ENCODE measurements around the gene NCOA7. TPM values are rescaled to one million over a fixed set of nuclear protein-coding genes. Genes with fewer than 3 reads are reported as not detected.

NCOA7 gene
- total RNA-seq, 4 donors from 2014 or later: 16.7 to 28.3 (median 21.2) TPM

DNA sequence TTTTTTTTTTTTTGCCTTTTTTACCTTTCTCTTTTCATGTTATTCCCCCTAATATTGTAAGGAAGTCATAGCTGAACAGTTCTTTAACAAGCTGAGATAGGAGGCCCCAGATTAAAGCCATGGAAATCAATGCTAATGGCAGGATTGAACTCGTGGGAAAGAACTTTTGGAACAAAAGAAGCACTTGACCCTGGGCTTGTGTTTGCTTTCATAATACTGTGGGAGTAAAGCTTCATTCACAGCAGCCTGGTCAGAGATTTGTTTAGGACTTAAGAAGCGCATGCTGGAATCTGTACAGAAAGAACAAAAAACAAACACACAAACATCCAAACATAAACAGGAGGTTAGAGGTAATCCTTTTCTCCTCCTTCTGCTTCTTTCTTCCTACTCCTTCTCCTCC, 36.2 kb upstream of the NCOA7 start:
- WGBS, 2 donors (ENCODE audit: low coverage in 1 of 2): 17 to 38% methylated on average over 1 to 2 of the region's 2 CpGs

DNA sequence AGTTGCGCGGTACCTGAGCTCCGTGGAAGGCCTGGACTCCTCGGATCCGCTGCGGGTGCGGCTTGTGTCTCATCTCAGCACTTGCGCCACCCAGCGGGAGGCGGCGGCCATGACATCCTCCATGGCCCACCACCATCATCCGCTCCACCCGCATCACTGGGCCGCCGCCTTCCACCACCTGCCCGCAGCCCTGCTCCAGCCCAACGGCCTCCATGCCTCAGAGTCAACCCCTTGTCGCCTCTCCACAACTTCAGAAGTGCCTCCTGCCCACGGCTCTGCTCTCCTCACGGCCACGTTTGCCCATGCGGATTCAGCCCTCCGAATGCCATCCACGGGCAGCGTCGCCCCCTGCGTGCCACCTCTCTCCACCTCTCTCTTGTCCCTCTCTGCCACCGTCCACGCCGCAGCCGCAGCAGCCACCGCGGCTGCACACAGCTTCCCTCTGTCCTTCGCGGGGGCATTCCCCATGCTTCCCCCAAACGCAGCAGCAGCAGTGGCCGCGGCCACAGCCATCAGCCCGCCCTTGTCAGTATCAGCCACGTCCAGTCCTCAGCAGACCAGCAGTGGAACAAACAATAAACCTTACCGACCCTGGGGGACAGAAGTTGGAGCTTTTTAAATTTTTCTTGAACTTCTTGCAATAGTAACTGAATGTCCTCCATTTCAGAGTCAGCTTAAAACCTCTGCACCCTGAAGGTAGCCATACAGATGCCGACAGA, 31.4 kb upstream of the NCOA7 start:
- in situ Hi-C loops (cut with MboI; ENCODE audit: low pct_ligation_motif_present in 1 of 4, low pct_unique_long_range_greater_than_20kb in 1 of 4, low sequenced_read_pairs in 3 of 4): loop anchor here in 3 of 4 donors (25.0 kb wide), 2 partner anchors 572 to 597 kb away; partner anchors contain the start of gene TPD52L1 (in 2 of the 3)
- 84 to 89% methylated on average over 16 to 42 of the region's 42 CpGs for WGBS, 2 donors (ENCODE audit: low coverage in 1 of 2)
- Histone ChIP-seq H3K4me3 (no peak overlapping the region), H3K27ac (no peak overlapping the region), H3K36me3 (no peaks in the 10 kb centered on the region), H3K9me3 (no peaks in the 10 kb centered on the region), H3K27me3 (peaks cover 82% of the 10 kb centered on the region), H3K4me1 (no peaks in the 10 kb centered on the region)
- no peak for DNase-seq
- TF ChIP-seq, protein P1, sequence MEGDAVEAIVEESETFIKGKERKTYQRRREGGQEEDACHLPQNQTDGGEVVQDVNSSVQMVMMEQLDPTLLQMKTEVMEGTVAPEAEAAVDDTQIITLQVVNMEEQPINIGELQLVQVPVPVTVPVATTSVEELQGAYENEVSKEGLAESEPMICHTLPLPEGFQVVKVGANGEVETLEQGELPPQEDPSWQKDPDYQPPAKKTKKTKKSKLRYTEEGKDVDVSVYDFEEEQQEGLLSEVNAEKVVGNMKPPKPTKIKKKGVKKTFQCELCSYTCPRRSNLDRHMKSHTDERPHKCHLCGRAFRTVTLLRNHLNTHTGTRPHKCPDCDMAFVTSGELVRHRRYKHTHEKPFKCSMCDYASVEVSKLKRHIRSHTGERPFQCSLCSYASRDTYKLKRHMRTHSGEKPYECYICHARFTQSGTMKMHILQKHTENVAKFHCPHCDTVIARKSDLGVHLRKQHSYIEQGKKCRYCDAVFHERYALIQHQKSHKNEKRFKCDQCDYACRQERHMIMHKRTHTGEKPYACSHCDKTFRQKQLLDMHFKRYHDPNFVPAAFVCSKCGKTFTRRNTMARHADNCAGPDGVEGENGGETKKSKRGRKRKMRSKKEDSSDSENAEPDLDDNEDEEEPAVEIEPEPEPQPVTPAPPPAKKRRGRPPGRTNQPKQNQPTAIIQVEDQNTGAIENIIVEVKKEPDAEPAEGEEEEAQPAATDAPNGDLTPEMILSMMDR (IDR thresholded peaks at IDR 0.05): peak in 1 of 5 experiments; percentile 22
- no peak for TF ChIP-seq EP300 (IDR thresholded peaks at IDR 0.05; ENCODE audit: low read depth)
- intact Hi-C loops (cut with DNase I; ENCODE audit: low total_unique reads): no loop called here

More for the DNA sequence above, 36.2 kb upstream of the NCOA7 start:
- no peak for DNase-seq
- in situ Hi-C loops (cut with MboI; ENCODE audit: low pct_ligation_motif_present in 1 of 4, low pct_unique_long_range_greater_than_20kb in 1 of 4, low sequenced_read_pairs in 3 of 4): loop anchor here in 3 of 4 donors (25.0 kb wide), 2 partner anchors 567 to 592 kb away; partner anchors contain the start of gene TPD52L1 (in 2 of the 3)
- no peak for TF ChIP-seq POLR2AphosphoS5 (IDR thresholded peaks at IDR 0.05)
- TF ChIP-seq POLR2A (IDR thresholded peaks at IDR 0.05): no peak
- no peak overlapping the region for H3K4me3 ChIP-seq
- intact Hi-C loops (cut with DNase I; ENCODE audit: low total_unique reads): no loop called here
- H3K36me3 ChIP-seq: no peaks in the 10 kb centered on the region
- peaks cover 3 to 18% (median 7%) of the 10 kb centered on the region in 4 donors for H3K4me1 ChIP-seq
- H3K27ac ChIP-seq: no peak overlapping the region
- peaks cover 89% of the 10 kb centered on the region for H3K27me3 ChIP-seq
- H3K9me3 ChIP-seq: no peaks in the 10 kb centered on the region

DNA sequence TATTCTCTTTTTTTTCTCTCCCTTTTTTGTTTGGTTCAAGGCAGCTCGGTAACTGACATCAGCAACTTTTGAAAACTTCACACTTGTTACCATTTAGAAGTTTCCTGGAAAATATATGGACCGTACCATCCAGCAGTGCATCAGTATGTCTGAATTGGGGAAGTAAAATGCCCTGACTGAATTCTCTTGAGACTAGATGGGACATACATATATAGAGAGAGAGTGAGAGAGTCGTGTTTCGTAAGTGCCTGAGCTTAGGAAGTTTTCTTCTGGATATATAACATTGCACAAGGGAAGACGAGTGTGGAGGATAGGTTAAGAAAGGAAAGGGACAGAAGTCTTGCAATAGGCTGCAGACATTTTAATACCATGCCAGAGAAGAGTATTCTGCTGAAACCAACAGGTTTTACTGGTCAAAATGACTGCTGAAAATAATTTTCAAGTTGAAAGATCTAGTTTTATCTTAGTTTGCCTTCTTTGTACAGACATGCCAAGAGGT, 30.8 kb upstream of the NCOA7 start:
- no peak overlapping the region for H3K4me3 ChIP-seq
- H3K27me3 ChIP-seq: peaks cover 77% of the 10 kb centered on the region
- intact Hi-C loops (cut with DNase I; ENCODE audit: low total_unique reads) (no loop called here), in situ Hi-C loops (cut with MboI; ENCODE audit: low pct_ligation_motif_present in 1 of 4, low pct_unique_long_range_greater_than_20kb in 1 of 4, low sequenced_read_pairs in 3 of 4) (loop anchor here (5.0 to 25.0 kb wide), 4 partner anchors 448 to 605 kb away; partner anchors contain the start of gene TPD52L1 (in 3 of the 4))
- no peak overlapping the region for H3K27ac ChIP-seq
- DNase-seq: no peak
- no peaks in the 10 kb centered on the region for H3K36me3 ChIP-seq
- no peak for TF ChIP-seq EP300 (IDR thresholded peaks at IDR 0.05; ENCODE audit: low read depth)
- no peak for TF ChIP-seq POLR2A (IDR thresholded peaks at IDR 0.05)
- no peaks in the 10 kb centered on the region for H3K9me3 ChIP-seq
- WGBS, 2 donors (ENCODE audit: low coverage in 1 of 2): 44 to 64% methylated on average over 3 to 5 of the region's 5 CpGs
- H3K4me1 ChIP-seq: no peaks in the 10 kb centered on the region

DNA sequence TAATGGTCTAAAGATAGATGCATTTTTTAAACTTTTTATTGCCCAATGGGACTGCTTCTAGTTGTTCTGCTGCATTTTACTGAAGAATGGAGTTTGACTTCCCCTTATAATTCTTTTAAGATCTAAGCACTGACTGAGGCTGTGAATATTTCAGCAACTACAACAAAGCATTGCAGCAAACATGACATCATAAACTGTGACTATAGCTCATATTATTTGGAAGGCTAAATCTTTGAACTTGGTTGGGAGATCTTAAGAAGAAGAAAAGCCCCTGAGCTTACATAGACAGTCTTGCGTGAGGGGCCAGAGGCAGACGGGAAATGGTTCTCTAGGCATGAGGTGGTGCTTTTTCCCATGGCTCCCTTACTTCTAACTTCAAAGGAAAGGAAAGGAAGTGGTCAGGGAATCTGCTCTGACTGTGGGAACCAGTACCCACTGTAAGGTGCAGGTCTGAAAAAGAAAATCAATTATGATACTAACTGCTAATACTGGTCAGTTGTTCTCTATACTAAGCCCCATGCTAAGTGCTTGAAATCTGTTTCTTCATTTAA, 26.6 kb upstream of the NCOA7 start:
- Histone ChIP-seq H3K4me1 (no peaks in the 10 kb centered on the region), H3K27me3 (peaks cover 62% of the 10 kb centered on the region), H3K36me3 (no peaks in the 10 kb centered on the region), H3K4me3 (no peak overlapping the region), H3K27ac (no peak overlapping the region), H3K9me3 (no peaks in the 10 kb centered on the region)
- TF ChIP-seq POLR2A (IDR thresholded peaks at IDR 0.05): no peak
- no peak for TF ChIP-seq POLR2AphosphoS5 (IDR thresholded peaks at IDR 0.05)
- no peak for TF ChIP-seq EP300 (IDR thresholded peaks at IDR 0.05; ENCODE audit: low read depth)
- TF ChIP-seq, protein P1 (IDR thresholded peaks at IDR 0.05): no peak
- in situ Hi-C loops (cut with MboI; ENCODE audit: low pct_ligation_motif_present in 1 of 4, low pct_unique_long_range_greater_than_20kb in 1 of 4, low sequenced_read_pairs in 3 of 4) (loop anchor here (5.0 to 25.0 kb wide), 4 partner anchors 452 to 609 kb away; partner anchors contain the start of gene TPD52L1 (in 3 of the 4)), intact Hi-C loops (cut with DNase I; ENCODE audit: low total_unique reads) (no loop called here)
- WGBS, 2 donors (ENCODE audit: low coverage in 1 of 2): 87 to 89% methylated on average over 2 of the region's 2 CpGs
- no peak for DNase-seq

DNA sequence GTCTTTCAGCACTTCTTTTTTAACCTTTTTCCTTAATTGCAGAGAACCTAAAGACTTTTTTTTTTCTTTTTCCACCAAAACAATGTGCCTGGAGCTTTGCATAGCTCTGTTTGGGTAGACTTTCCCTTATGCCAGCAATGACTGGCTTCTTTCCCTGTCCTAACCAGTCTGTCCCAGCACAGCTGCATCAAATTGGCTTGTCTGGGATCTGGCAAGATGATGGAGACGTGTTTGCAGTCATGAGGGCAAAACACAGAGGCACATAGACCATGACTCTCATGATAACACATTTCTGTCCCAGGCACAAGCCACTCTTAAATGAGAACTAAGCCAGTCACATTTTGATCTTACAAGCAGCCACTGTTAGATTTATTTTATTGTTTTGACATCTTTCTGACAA, 24.8 kb upstream of the NCOA7 start:
- H3K9me3 ChIP-seq: no peaks in the 10 kb centered on the region
- DNase-seq: no peak
- no peak for TF ChIP-seq EP300 (IDR thresholded peaks at IDR 0.05; ENCODE audit: low read depth)
- no peak for TF ChIP-seq POLR2AphosphoS5 (IDR thresholded peaks at IDR 0.05)
- TF ChIP-seq POLR2A (IDR thresholded peaks at IDR 0.05): no peak
- TF ChIP-seq, protein P1 (IDR thresholded peaks at IDR 0.05): no peak
- peaks cover 45% of the 10 kb centered on the region for H3K27me3 ChIP-seq
- H3K27ac ChIP-seq: no peak overlapping the region
- in situ Hi-C loops (cut with MboI; ENCODE audit: low pct_ligation_motif_present in 1 of 4, low pct_unique_long_range_greater_than_20kb in 1 of 4, low sequenced_read_pairs in 3 of 4): loop anchor here (5.0 to 25.0 kb wide), 4 partner anchors 454 to 611 kb away; partner anchors contain the start of gene TPD52L1 (in 3 of the 4)
- no peak overlapping the region for H3K4me3 ChIP-seq
- intact Hi-C loops (cut with DNase I; ENCODE audit: low total_unique reads): loop anchor here (5.0 kb wide), 1 partner anchor 454 kb away; no protein-coding TSS in a partner anchor
- no peaks in the 10 kb centered on the region for H3K36me3 ChIP-seq
- 38 to 46% methylated on average over 1 of the region's 1 CpG for WGBS, 2 donors (ENCODE audit: low coverage in 1 of 2)
- H3K4me1 ChIP-seq: no peaks in the 10 kb centered on the region
